Measurements from ENCODE around the gene CD52.
"Not testable (repeated sequence)": the region's sequence is repeated elsewhere in the genome, so short reads cannot be mapped to it uniquely, and the experiment has no call there.

DNA sequence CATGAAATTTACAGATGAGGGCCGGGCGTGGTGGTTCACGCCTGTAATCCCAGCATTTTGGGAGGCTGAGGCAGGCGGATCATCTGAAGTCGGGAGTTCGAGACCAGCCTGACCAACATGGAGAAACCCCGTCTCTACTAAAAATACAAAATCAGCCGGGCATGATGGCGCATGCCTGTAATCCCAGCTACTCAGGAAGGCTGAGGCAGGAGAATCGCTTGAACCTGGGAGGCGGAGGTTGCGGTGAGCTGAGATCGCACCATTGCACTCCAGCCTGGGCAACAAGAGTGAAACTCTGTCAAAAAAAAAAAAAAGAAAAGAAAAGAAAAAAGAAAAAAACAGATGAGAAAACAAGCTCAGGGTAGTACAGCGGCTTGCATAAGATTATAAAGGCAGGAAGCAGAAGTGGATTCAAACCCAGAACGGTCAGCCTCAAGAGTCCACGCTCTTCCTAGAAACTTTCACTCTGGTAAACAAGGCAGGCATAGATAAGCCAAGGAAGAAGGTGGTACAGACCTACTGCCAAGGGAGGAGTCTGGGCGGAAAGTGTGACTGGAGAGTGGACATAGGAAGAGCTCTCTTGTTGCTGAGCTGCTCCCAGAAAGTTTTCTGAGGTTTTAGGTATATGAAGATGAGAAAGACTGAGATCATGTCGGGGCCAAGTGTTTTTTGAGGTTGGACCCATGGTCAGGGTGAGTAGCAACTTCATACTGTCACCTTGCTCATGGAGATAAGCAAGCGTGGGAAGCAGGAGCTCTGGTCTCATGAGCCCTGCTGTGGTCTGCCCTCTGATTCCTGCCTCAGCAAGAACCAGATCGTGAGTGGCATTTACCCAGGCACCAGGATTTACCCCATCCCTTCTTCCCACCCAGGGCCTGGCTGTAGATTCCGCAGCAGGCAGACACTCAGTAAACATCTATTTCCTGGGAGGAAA, 9.5 kb upstream of the CD52 start:
- TF ChIP-seq, protein P1, sequence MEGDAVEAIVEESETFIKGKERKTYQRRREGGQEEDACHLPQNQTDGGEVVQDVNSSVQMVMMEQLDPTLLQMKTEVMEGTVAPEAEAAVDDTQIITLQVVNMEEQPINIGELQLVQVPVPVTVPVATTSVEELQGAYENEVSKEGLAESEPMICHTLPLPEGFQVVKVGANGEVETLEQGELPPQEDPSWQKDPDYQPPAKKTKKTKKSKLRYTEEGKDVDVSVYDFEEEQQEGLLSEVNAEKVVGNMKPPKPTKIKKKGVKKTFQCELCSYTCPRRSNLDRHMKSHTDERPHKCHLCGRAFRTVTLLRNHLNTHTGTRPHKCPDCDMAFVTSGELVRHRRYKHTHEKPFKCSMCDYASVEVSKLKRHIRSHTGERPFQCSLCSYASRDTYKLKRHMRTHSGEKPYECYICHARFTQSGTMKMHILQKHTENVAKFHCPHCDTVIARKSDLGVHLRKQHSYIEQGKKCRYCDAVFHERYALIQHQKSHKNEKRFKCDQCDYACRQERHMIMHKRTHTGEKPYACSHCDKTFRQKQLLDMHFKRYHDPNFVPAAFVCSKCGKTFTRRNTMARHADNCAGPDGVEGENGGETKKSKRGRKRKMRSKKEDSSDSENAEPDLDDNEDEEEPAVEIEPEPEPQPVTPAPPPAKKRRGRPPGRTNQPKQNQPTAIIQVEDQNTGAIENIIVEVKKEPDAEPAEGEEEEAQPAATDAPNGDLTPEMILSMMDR (IDR thresholded peaks at IDR 0.05): not testable (repeated sequence)
- TF ChIP-seq POLR2AphosphoS5 (IDR thresholded peaks at IDR 0.05): not testable (repeated sequence)

Data from gastroesophageal sphincter (tissue), 3 donors.